ENCODE results near the gene LYG1. TPM values are rescaled to one million over a fixed set of nuclear protein-coding genes. Genes with fewer than 3 reads are reported as not detected.

The LYG1 gene
- total RNA-seq, 1 donor: under 0.01 TPM

- Histone ChIP-seq H3K27ac (ENCODE audit: low read depth, low read length) (no peak overlapping the region), H3K4me1 (ENCODE audit: insufficient read depth, low read length) (no peaks in the 10 kb centered on the region), H3K4me2 (ENCODE audit: insufficient read depth, low read length) (no peak overlapping the region), H3K36me3 (ENCODE audit: insufficient read depth, low read length) (no peaks in the 10 kb centered on the region), H2AFZ (ENCODE audit: low read length) (no peak overlapping the region), H3K4me3 (ENCODE audit: insufficient read depth, low read length) (no peak overlapping the region), H3K79me2 (ENCODE audit: insufficient read depth, low read length) (no peaks in the 10 kb centered on the region), H3K9me3 (ENCODE audit: low read depth, low read length) (no peaks in the 10 kb centered on the region), H3K27me3 (ENCODE audit: insufficient read depth, low read length) (no peaks in the 10 kb centered on the region), H4K20me1 (ENCODE audit: insufficient read depth, low read length) (no peaks in the 10 kb centered on the region)
- no peak for DNase-seq (ENCODE audit: insufficient read length, low spot score, missing footprints)
- TF ChIP-seq CTCF (IDR thresholded peaks at IDR 0.05; ENCODE audit: extremely low read depth, low read depth, low read length): no peak
Measured at GRCh38 chr2:99256677-99257076, 44.3 kb downstream of the LYG1 start.

- no peak for TF ChIP-seq CTCF (IDR thresholded peaks at IDR 0.05; ENCODE audit: extremely low read depth, low read depth, low read length)
- H3K36me3 ChIP-seq (ENCODE audit: insufficient read depth, low read length): no peaks in the 10 kb centered on the region
- H3K27me3 ChIP-seq (ENCODE audit: insufficient read depth, low read length): no peaks in the 10 kb centered on the region
- no peaks in the 10 kb centered on the region for H3K79me2 ChIP-seq (ENCODE audit: insufficient read depth, low read length)
- H2AFZ ChIP-seq (ENCODE audit: low read length): no peak within 1 kb of the TSS
- no peaks in the 10 kb centered on the region for H3K4me1 ChIP-seq (ENCODE audit: insufficient read depth, low read length)
- no peak within 1 kb of the TSS for H3K27ac ChIP-seq (ENCODE audit: low read depth, low read length)
- H3K9me3 ChIP-seq (ENCODE audit: low read depth, low read length): no peaks in the 10 kb centered on the region
- H3K4me3 ChIP-seq (ENCODE audit: insufficient read depth, low read length): no peak within 1 kb of the TSS
- DNase-seq (ENCODE audit: insufficient read length, low spot score, missing footprints): no peak
- no peaks in the 10 kb centered on the region for H4K20me1 ChIP-seq (ENCODE audit: insufficient read depth, low read length)
- no peak within 1 kb of the TSS for H3K4me2 ChIP-seq (ENCODE audit: insufficient read depth, low read length)
Measured at GRCh38 chr2:99255491-99256318, 45.3 kb downstream of the LYG1 start, which contains the start of gene LYG2. LYG2 (minus strand) TSS chr2:99255666; CDS start chr2:99254260, 1,406 bp downstream.

- no peak overlapping the region for H3K4me2 ChIP-seq (ENCODE audit: insufficient read depth, low read length)
- no peaks in the 10 kb centered on the region for H3K79me2 ChIP-seq (ENCODE audit: insufficient read depth, low read length)
- no peaks in the 10 kb centered on the region for H3K27me3 ChIP-seq (ENCODE audit: insufficient read depth, low read length)
- H3K9me3 ChIP-seq (ENCODE audit: low read depth, low read length): no peaks in the 10 kb centered on the region
- no peak overlapping the region for H3K4me3 ChIP-seq (ENCODE audit: insufficient read depth, low read length)
- H3K27ac ChIP-seq (ENCODE audit: low read depth, low read length): no peak overlapping the region
- no peaks in the 10 kb centered on the region for H4K20me1 ChIP-seq (ENCODE audit: insufficient read depth, low read length)
- H3K36me3 ChIP-seq (ENCODE audit: insufficient read depth, low read length): no peaks in the 10 kb centered on the region
- no peaks in the 10 kb centered on the region for H3K4me1 ChIP-seq (ENCODE audit: insufficient read depth, low read length)
- DNase-seq (ENCODE audit: insufficient read length, low spot score, missing footprints): peak; percentile 58
- H2AFZ ChIP-seq (ENCODE audit: low read length): no peak overlapping the region
- no peak for TF ChIP-seq CTCF (IDR thresholded peaks at IDR 0.05; ENCODE audit: extremely low read depth, low read depth, low read length)
Measured at GRCh38 chr2:99249951-99250350, 51.0 kb downstream of the LYG1 start.

GRCh38 chr2:99242151-99242550 is 58.8 kb downstream of the LYG1 start:
- no peak overlapping the region for H3K4me2 ChIP-seq (ENCODE audit: insufficient read depth, low read length)
- H3K79me2 ChIP-seq (ENCODE audit: insufficient read depth, low read length): no peaks in the 10 kb centered on the region
- no peaks in the 10 kb centered on the region for H3K4me1 ChIP-seq (ENCODE audit: insufficient read depth, low read length)
- no peaks in the 10 kb centered on the region for H3K36me3 ChIP-seq (ENCODE audit: insufficient read depth, low read length)
- no peaks in the 10 kb centered on the region for H3K9me3 ChIP-seq (ENCODE audit: low read depth, low read length)
- DNase-seq (ENCODE audit: insufficient read length, low spot score, missing footprints): no peak
- no peak overlapping the region for H2AFZ ChIP-seq (ENCODE audit: low read length)
- H3K4me3 ChIP-seq (ENCODE audit: insufficient read depth, low read length): no peak overlapping the region
- no peak overlapping the region for H3K27ac ChIP-seq (ENCODE audit: low read depth, low read length)
- no peaks in the 10 kb centered on the region for H4K20me1 ChIP-seq (ENCODE audit: insufficient read depth, low read length)
- H3K27me3 ChIP-seq (ENCODE audit: insufficient read depth, low read length): no peaks in the 10 kb centered on the region
- no peak for TF ChIP-seq CTCF (IDR thresholded peaks at IDR 0.05; ENCODE audit: extremely low read depth, low read depth, low read length)
